ENCODE results near the gene ELOA.

ELOA gene

DNA sequence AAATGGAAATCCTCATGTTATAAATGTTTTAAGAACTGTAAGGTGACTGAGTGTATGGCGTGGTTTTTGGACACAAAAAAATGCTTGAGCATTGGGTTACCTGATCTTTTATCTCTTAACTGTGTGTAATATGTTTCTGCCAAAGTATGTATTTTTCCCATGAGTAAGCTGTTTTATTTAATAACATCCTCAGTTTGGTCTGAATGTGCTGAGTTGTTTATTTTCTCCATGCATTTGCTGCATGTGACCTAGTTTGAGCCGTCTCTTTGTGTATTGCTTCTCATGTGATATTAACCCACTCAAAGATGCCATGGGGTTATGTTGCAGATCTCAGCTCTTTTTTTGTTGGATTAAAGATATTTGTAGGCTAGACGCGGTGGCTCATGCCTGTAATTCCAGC is 41.6 kb downstream of the ELOA start:
- DNase-seq (ENCODE audit: low read depth, low spot score) = no peak
- TF ChIP-seq, protein P1, sequence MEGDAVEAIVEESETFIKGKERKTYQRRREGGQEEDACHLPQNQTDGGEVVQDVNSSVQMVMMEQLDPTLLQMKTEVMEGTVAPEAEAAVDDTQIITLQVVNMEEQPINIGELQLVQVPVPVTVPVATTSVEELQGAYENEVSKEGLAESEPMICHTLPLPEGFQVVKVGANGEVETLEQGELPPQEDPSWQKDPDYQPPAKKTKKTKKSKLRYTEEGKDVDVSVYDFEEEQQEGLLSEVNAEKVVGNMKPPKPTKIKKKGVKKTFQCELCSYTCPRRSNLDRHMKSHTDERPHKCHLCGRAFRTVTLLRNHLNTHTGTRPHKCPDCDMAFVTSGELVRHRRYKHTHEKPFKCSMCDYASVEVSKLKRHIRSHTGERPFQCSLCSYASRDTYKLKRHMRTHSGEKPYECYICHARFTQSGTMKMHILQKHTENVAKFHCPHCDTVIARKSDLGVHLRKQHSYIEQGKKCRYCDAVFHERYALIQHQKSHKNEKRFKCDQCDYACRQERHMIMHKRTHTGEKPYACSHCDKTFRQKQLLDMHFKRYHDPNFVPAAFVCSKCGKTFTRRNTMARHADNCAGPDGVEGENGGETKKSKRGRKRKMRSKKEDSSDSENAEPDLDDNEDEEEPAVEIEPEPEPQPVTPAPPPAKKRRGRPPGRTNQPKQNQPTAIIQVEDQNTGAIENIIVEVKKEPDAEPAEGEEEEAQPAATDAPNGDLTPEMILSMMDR (IDR thresholded peaks at IDR 0.05; ENCODE audit: low read depth, low read length) = no peak
- no peak overlapping the region for H3K4me3 ChIP-seq (ENCODE audit: low read depth, low read length)
- in situ Hi-C loops (cut with HindIII; ENCODE audit: low sequenced_read_pairs) = no loop called here

- no peak for DNase-seq (ENCODE audit: low read depth, low spot score)
- no peak overlapping the region for H3K4me3 ChIP-seq (ENCODE audit: low read depth, low read length)
- TF ChIP-seq, protein P1 (IDR thresholded peaks at IDR 0.05; ENCODE audit: low read depth, low read length) = no peak
- in situ Hi-C loops (cut with HindIII; ENCODE audit: low sequenced_read_pairs) = no loop called here
These were observed 44.4 kb downstream of the ELOA start for GRCh38 chr1:23787701-23788100.

DNA sequence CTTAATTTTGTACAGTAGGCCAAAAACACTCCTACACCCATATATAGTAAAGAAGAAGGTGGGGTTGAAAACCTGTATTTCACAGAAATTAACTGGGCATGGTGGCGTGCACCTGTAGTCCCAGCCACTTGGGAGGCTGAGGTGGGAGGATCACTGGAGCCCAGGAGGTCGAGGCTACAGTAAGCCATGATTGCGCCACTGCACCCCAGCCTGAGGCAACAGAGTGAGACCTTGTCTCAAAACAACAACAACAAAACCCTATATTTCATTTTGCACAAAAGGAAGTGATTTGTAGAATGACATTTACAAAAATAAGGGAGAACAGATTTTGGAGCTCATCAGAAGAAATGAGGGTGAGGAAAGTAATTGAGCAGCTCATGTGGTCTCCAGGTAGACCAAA is 45.4 kb downstream of the ELOA start:
- in situ Hi-C loops (cut with HindIII; ENCODE audit: low sequenced_read_pairs) = no loop called here
- DNase-seq (ENCODE audit: low read depth, low spot score) = no peak
- TF ChIP-seq, protein P1 (IDR thresholded peaks at IDR 0.05; ENCODE audit: low read depth, low read length) = no peak
- no peak overlapping the region for H3K4me3 ChIP-seq (ENCODE audit: low read depth, low read length)

DNA sequence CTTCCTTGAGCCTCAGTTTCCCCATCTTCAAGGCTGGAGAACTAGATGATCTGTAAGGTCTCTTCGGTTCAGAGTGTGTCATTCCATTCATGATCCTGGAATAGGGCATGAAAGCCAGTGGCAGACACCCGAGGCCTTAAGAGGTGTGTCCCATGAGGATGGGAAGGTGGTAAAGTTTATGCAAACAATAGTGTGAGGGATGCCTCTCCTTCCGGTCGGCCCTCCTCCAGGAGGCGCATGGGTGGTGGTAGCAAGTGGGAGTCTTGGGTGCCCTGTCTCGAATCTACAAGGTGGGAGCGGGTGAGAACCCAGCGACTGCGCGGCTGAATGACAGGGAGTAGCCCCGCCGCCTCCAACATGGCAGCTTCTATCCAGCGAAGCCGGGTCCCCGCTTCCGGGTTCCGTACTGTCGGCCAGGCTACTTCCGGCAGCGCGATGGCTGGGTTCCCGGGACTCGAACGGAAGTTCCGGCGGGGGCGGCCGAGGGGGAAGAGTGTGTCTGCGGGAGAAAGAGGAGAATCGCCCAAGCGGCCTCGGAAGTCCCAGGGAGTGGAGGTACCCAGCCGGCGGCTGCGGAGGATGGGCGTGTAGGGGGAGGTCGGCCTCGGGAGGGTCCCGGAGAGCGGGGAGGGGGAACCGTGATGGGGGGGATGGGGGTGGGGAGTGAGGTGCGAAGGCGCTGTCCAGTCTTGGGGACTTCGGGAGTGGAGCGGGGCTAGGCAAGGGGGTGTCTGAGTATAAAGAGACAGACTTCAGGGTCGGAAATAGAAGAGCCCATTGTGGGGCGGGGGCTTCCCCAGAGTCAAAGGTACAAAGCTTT is 47.6 kb downstream of the ELOA start, which contains the start of gene LYPLA2:
LYPLA2 (plus strand) TSS at position 450 of the 820 bp plus-strand sequence. CDS start 1,538 bp downstream, outside the sequence.
- peak; percentile 92 for DNase-seq (ENCODE audit: low read depth, low spot score)
- TF ChIP-seq, protein P1 (IDR thresholded peaks at IDR 0.05; ENCODE audit: low read depth, low read length) = no peak
- in situ Hi-C loops (cut with HindIII; ENCODE audit: low sequenced_read_pairs) = no loop called here
- H3K4me3 ChIP-seq (ENCODE audit: low read depth, low read length) = peak within 1 kb of the TSS; percentile 83

DNA sequence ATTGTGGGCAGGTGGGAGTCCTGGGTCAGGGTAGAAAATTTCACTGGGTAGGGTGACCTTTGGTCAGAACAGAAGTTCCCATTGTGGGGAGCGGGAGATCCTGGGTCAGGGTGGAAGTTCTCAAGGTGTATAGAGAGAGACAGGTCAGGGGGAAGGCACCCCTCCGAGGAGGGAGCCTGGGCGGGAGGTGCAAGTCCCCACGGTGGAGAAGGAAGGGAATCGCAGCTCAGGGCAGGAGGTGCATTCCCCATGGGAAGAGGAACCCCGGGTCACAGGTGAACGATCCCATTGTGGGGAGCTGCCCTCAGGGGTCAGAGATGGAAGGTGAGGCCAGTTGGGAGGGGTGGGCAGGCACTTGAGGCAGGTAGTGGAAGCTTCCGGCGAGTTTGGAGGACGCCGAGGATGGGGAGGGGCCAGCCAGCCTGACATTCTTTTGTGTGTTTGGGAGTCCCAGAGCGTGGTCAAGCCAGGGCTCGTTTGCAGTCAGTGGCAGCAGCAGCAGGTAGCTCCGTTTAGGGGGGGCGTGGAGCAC is 48.3 kb downstream of the ELOA start:
- TF ChIP-seq, protein P1 (IDR thresholded peaks at IDR 0.05; ENCODE audit: low read depth, low read length) = no peak
- H3K4me3 ChIP-seq (ENCODE audit: low read depth, low read length) = peak overlapping the region; percentile 83
- no peak for DNase-seq (ENCODE audit: low read depth, low spot score)
- in situ Hi-C loops (cut with HindIII; ENCODE audit: low sequenced_read_pairs) = no loop called here

DNA sequence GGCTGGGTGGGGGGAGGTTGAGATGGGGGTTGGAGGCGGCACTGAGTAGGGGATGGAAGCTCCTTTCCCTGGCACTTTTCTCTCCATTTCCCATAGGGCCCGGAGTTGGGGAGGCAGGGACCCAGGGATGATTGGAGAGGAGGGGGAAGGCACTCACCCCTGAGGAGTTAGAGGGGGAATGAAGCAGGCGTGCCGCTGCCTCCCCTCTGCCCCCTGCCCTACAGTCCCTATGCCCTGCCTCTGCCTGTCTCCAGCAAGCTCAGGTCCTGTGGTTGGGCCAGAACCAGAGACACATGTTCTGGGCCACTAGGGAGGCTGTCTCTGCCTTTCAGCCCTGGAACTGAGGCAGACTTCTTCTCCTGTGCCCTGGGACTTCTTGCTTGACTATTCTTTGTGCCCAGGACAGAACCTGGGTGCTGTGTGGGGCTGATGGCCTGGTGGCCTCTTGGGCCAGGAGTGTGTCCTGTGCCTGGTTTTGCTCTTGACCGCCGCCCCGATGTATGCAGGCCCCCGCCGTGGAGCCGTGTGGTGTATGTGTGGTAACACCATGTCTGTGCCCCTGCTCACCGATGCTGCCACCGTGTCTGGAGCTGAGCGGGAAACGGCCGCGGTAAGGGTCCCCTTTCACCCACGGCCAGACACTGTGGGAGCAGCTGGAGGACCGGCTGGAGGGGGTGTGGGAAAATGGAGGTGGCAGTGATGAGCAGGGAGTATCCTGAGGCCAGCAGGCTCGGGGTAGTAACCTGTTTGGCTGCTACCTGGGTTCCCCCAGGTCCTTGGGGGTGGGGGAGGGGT is 49.1 kb downstream of the ELOA start:
- in situ Hi-C loops (cut with HindIII; ENCODE audit: low sequenced_read_pairs) = no loop called here
- H3K4me3 ChIP-seq (ENCODE audit: low read depth, low read length) = peak overlapping the region; percentile 83
- TF ChIP-seq, protein P1 (IDR thresholded peaks at IDR 0.05; ENCODE audit: low read depth, low read length) = no peak
- DNase-seq (ENCODE audit: low read depth, low spot score) = no peak
